H54 (cell line): ENCODE data around the gene FREY1.

Experiments used
- DNase-seq: peaks from one replicate; pipeline ENCODE4 v3.0.0; 2011; ENCODE audit warnings: low spot score, mixed read lengths; ENCODE audit not compliant: insufficient read length
- FAIRE-seq: peaks from 3 replicates; lab custom pipeline; 2011; peaks lifted over from hg19 to GRCh38; lab: Jason Lieb, UNC
- POLR2A ChIP-seq: IDR thresholded peaks from 2 replicates; pipeline ENCODE4 v1.6.1; 2011; ENCODE audit warnings: low read depth, mild to moderate bottlenecking, low read length

FREY1 gene

GRCh38 chr11:45906965-45907611, at the start of gene FREY1:
Gene FREY1, minus strand, starts transcription at chr11:45907271. Its CDS starts 26 bp downstream, at chr11:45907245.
- no peak for FAIRE-seq
- no peak for TF ChIP-seq POLR2A
- no peak for DNase-seq

GRCh38 chr11:45949992-45950407, 42.9 kb upstream of the FREY1 start:
- DNase-seq (no peak), FAIRE-seq (no peak)
- no peak for TF ChIP-seq POLR2A

- TF ChIP-seq POLR2A: no peak
- FAIRE-seq: no peak
- no peak for DNase-seq
Measured at GRCh38 chr11:45948356-45948755, 41.3 kb upstream of the FREY1 start.

GRCh38 chr11:45947885-45948284, 40.8 kb upstream of the FREY1 start:
- no peak for TF ChIP-seq POLR2A
- FAIRE-seq (no peak), DNase-seq (no peak)

- TF ChIP-seq POLR2A: no peak
- FAIRE-seq: no peak
- DNase-seq: no peak
Measured at GRCh38 chr11:45945397-45945999, 38.4 kb upstream of the FREY1 start.

GRCh38 chr11:45942381-45942780, 35.3 kb upstream of the FREY1 start:
- DNase-seq (no peak), FAIRE-seq (no peak)
- no peak for TF ChIP-seq POLR2A

GRCh38 chr11:45941285-45941684, 34.2 kb upstream of the FREY1 start:
- FAIRE-seq (no peak), DNase-seq (no peak)
- TF ChIP-seq POLR2A: no peak

- FAIRE-seq: no peak
- TF ChIP-seq POLR2A: no peak
- no peak for DNase-seq
Measured at GRCh38 chr11:45939836-45940235, 32.8 kb upstream of the FREY1 start.

GRCh38 chr11:45937916-45938315, 30.8 kb upstream of the FREY1 start:
- DNase-seq: no peak
- no peak for TF ChIP-seq POLR2A
- FAIRE-seq: no peak

GRCh38 chr11:45936511-45937054, 29.5 kb upstream of the FREY1 start:
- DNase-seq: no peak
- no peak for TF ChIP-seq POLR2A
- no peak for FAIRE-seq

- TF ChIP-seq POLR2A: no peak
- no peak for FAIRE-seq
Measured at GRCh38 chr11:45935349-45936064, 28.4 kb upstream of the FREY1 start.

GRCh38 chr11:45934580-45935318, 27.7 kb upstream of the FREY1 start:
- TF ChIP-seq POLR2A: no peak
- no peak for DNase-seq
- FAIRE-seq: no peak

More at GRCh38 chr11:45935349-45936064, 28.4 kb upstream of the FREY1 start:
- no peak for DNase-seq

GRCh38 chr11:45933846-45934579, 26.9 kb upstream of the FREY1 start:
- DNase-seq (no peak), FAIRE-seq (no peak)
- no peak for TF ChIP-seq POLR2A
